ENCODE results near the gene UNC5B.

DNA sequence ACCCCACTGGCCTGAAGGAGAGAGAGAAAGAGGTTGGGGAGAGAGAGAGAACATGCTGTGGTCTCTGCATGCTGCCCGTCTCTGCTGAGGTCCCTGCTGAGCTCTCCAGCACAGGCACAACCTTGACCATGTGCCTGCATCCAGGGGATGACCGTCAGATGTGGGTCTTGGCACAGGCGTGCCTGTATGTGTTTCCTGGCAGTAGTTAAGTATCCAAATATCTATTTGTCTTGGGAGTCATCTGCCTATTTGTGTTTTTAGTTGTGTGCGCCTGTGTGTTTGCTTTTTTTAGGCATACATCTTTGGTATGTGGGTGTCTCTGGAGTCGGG lies 1.9 kb upstream of the UNC5B start:
- TF ChIP-seq, protein P1, sequence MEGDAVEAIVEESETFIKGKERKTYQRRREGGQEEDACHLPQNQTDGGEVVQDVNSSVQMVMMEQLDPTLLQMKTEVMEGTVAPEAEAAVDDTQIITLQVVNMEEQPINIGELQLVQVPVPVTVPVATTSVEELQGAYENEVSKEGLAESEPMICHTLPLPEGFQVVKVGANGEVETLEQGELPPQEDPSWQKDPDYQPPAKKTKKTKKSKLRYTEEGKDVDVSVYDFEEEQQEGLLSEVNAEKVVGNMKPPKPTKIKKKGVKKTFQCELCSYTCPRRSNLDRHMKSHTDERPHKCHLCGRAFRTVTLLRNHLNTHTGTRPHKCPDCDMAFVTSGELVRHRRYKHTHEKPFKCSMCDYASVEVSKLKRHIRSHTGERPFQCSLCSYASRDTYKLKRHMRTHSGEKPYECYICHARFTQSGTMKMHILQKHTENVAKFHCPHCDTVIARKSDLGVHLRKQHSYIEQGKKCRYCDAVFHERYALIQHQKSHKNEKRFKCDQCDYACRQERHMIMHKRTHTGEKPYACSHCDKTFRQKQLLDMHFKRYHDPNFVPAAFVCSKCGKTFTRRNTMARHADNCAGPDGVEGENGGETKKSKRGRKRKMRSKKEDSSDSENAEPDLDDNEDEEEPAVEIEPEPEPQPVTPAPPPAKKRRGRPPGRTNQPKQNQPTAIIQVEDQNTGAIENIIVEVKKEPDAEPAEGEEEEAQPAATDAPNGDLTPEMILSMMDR (conservative IDR thresholded peaks at IDR 0.05; ENCODE audit: low read depth, low read length), result no peak
- no peak for TF ChIP-seq EZH2 (IDR thresholded peaks at IDR 0.05; ENCODE audit: borderline replicate concordance, low read depth, low read length, poor library complexity, severe bottlenecking)

Measured in A673 (cell line).